Nephron (organoid): ENCODE results near the gene KNSTRN.

ENCODE experiments used
- H3K27ac Mint-ChIP-seq, 3 experiments: 2 replicates each; pipeline ENCODE4 v1.8.0; 2020; ENCODE audit warnings: mixed read lengths in 3 of 3, mild to moderate bottlenecking in 2 of 3, moderate library complexity in 1 of 3
- H3K27me3 Mint-ChIP-seq: 2 replicates; pipeline ENCODE4 v1.8.0; 2021; ENCODE audit warnings: low read depth, mild to moderate bottlenecking, moderate library complexity, mixed read lengths
- H3K36me3 Mint-ChIP-seq: 2 replicates; pipeline ENCODE4 v1.8.0; 2020; ENCODE audit warnings: low read depth, mixed read lengths
- H3K4me1 Mint-ChIP-seq: 2 replicates; pipeline ENCODE4 v1.8.0; 2020; ENCODE audit warnings: mixed read lengths
- H3K4me3 Mint-ChIP-seq, 3 experiments: 2 replicates each; pipeline ENCODE4 v1.8.0; 2020; ENCODE audit warnings: mild to moderate bottlenecking in 3 of 3, mixed read lengths in 3 of 3, moderate library complexity in 2 of 3
- H3K9me3 Mint-ChIP-seq: 2 replicates; pipeline ENCODE4 v1.8.0; 2020; ENCODE audit warnings: mixed read lengths
- TF ChIP-seq, protein P1 (sequence below), 3 experiments: fragments of 200-600 bp; sonication (generic); IDR thresholded peaks; one replicate each; pipeline ENCODE4 v1.5.0; 2021; ENCODE audit warnings: antibody characterized with exemption in 3 of 3; ENCODE audit not compliant: unreplicated experiment in 3 of 3

KNSTRN gene

DNA sequence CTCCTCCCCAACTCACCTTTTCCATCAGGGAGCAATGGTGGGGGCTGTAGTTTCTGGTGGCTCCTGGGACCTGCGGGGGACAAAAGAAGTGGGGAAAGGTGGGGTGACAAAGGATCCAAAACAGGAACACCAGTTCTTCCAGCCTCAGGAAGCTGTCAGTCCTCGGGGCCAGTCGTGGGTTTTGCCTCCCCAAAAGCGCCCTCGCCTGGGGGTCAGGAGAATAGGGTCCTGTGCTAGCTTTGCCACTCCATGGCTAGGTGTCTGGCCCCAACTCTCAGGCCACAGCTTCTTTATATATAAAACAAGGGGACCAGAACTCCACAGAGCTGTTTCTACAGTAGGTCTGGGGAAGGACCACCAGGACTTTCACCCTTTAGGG is 45.8 kb upstream of the KNSTRN start:
- Mint-ChIP-seq H3K27me3 (peaks cover 9% of the 10 kb centered on the region), H3K36me3 (no peaks in the 10 kb centered on the region)

DNA sequence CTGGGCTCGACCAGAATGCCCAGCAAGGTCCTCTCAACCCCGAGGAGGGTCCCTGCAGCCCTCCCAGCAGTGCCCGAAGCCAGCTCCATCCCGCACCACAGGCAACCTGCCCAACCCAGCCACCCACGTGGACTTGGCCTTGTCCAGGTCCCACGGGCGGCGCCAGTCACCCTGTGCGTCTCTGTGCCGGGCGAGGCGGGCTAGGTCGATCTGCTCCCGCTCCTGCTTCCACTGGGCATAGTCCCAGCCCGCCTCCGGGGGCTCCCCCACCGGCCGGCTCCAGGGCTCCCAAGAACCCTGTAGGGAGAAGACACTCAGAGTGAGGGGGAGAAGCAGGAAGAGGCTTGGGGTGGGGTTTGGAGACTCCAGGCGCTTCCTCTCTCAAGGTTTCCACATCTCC is 44.9 kb upstream of the KNSTRN start:
- H3K36me3 Mint-ChIP-seq: no peaks in the 10 kb centered on the region
- no peak overlapping the region for H3K4me3 Mint-ChIP-seq
- H3K9me3 Mint-ChIP-seq: no peaks in the 10 kb centered on the region
- TF ChIP-seq, protein P1, sequence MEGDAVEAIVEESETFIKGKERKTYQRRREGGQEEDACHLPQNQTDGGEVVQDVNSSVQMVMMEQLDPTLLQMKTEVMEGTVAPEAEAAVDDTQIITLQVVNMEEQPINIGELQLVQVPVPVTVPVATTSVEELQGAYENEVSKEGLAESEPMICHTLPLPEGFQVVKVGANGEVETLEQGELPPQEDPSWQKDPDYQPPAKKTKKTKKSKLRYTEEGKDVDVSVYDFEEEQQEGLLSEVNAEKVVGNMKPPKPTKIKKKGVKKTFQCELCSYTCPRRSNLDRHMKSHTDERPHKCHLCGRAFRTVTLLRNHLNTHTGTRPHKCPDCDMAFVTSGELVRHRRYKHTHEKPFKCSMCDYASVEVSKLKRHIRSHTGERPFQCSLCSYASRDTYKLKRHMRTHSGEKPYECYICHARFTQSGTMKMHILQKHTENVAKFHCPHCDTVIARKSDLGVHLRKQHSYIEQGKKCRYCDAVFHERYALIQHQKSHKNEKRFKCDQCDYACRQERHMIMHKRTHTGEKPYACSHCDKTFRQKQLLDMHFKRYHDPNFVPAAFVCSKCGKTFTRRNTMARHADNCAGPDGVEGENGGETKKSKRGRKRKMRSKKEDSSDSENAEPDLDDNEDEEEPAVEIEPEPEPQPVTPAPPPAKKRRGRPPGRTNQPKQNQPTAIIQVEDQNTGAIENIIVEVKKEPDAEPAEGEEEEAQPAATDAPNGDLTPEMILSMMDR (IDR thresholded peaks at IDR 0.05; ENCODE audit: unreplicated experiment in 3 of 3): no peak
- peaks cover 9% of the 10 kb centered on the region for H3K27me3 Mint-ChIP-seq
- peaks cover 57% of the 10 kb centered on the region for H3K4me1 Mint-ChIP-seq
- H3K27ac Mint-ChIP-seq: peak overlapping the region in 1 of 3 experiments; percentile 81

More for the DNA sequence above, 45.8 kb upstream of the KNSTRN start:
- Mint-ChIP-seq H3K4me1 (peaks cover 55% of the 10 kb centered on the region), H3K9me3 (no peaks in the 10 kb centered on the region), H3K4me3 (no peak overlapping the region), H3K27ac (peak overlapping the region in 2 of 3 experiments; percentile 42 to 60)
- TF ChIP-seq, protein P1 (IDR thresholded peaks at IDR 0.05; ENCODE audit: unreplicated experiment in 3 of 3): peak in 1 of 3 experiments; percentile 14

DNA sequence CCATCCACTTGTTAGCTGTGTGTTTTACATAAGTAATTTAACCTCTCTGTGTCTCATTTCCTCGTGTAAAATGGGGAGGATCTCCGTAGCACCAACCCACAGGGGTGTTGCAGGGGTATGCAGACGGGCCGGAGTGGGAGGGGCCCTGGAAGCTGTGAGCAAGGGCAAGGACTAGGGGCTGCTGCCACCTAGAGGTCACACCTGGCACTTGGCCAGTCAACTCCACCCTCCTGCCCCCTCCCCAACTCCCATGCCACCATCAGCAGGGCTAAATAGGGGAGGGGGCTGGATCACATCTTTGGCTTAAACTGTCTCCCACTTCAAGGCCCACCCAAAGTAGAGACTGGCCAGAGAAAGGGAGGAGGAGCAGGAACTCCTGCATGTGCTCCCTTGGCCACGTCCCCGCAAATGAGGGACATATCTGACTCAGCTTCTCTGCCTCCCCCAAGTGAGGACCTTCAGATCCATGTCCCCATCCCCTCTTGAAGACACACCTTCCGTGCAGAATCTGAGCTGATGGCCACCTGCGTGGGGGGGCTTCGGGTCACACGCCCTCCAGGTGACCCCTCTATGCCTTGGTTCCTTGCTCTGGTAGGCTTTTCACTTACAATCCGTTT is 44.4 kb upstream of the KNSTRN start:
- no peaks in the 10 kb centered on the region for H3K36me3 Mint-ChIP-seq
- peaks cover 60% of the 10 kb centered on the region for H3K4me1 Mint-ChIP-seq
- TF ChIP-seq, protein P1 (IDR thresholded peaks at IDR 0.05; ENCODE audit: unreplicated experiment in 3 of 3): peak; percentile 67 to 92 (median 74)
- H3K27me3 Mint-ChIP-seq: peaks cover 5% of the 10 kb centered on the region
- no peaks in the 10 kb centered on the region for H3K9me3 Mint-ChIP-seq
- peak overlapping the region in 1 of 3 experiments; percentile 47 for H3K4me3 Mint-ChIP-seq
- H3K27ac Mint-ChIP-seq: peak overlapping the region in 2 of 3 experiments; percentile 81 to 87

DNA sequence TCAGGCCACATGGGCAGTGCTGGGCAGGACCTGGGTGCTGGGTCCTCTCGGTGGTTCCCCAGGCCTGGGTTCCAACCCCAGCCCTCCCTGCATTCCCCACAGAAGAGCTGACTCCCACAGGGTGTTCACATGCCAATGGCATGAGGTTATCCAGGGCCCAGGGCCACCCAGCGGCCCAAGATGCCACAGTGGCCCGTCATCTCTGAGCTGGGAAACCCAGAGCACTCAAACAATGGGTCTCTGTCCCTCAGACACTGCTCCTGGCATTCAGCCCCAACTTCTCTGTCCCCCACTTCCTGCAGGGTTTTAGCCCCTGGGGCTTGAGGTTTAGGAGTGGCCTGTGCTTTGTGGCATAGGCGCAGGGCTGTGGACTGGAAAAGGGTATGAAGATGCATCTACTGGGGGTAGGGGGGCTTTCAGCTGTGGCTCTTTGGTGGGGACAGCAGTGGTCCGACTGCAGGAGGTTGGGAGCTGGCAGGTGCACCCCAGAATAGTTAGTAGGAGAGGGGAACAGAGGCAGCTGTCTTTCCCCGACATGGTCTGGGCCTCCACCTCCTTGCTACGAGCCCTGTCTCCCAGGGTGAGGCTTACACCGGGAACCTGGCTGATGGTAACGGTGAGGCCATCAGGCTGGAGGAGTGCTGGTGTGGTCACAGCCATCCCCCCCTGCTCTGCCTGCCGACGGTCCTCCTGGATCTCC is 43.5 kb upstream of the KNSTRN start:
- Mint-ChIP-seq H3K4me3 (no peak overlapping the region), H3K27ac (peak overlapping the region in 2 of 3 experiments; percentile 81 to 87), H3K27me3 (peaks cover 5% of the 10 kb centered on the region), H3K9me3 (no peaks in the 10 kb centered on the region), H3K36me3 (no peaks in the 10 kb centered on the region), H3K4me1 (peaks cover 60% of the 10 kb centered on the region)
- TF ChIP-seq, protein P1 (IDR thresholded peaks at IDR 0.05; ENCODE audit: unreplicated experiment in 3 of 3): peak in 1 of 3 experiments; percentile 14

DNA sequence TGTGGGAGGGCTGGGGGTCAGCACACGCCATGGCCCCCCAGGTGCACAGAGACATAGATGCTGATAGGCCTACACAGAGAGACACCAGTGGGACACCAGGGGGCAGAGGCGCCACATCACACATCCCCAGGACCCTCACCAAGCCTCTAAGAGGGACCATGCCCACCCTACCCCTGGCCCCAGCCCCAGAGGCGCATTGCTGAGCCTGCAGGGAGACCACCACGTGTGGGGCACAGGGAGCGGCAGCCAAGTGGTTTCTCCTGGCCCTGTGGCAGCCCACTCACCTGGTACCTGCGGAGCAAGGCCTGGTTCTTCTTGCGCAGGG is 42.9 kb upstream of the KNSTRN start:
- no peaks in the 10 kb centered on the region for H3K36me3 Mint-ChIP-seq

More for the DNA sequence above, 42.9 kb upstream of the KNSTRN start:
- TF ChIP-seq, protein P1 (IDR thresholded peaks at IDR 0.05; ENCODE audit: unreplicated experiment in 3 of 3): no peak
- peaks cover 61% of the 10 kb centered on the region for H3K4me1 Mint-ChIP-seq
- H3K27ac Mint-ChIP-seq: peak overlapping the region; percentile 68 to 89 (median 87)
- H3K4me3 Mint-ChIP-seq: peak overlapping the region in 1 of 3 experiments; percentile 49
- H3K27me3 Mint-ChIP-seq: peaks cover 5% of the 10 kb centered on the region
- no peaks in the 10 kb centered on the region for H3K9me3 Mint-ChIP-seq
